Smooth muscle cell (in vitro differentiated cells): Measurements from ENCODE around the gene ATRNL1. TPM values are rescaled to one million over a fixed set of nuclear protein-coding genes. Genes with fewer than 3 reads are reported as not detected.
A peak's percentile ranks its signal among the peaks of the same experiment; 100 is the strongest.

Experiments
- DNase-seq: peaks from one replicate; lab custom pipeline; 2025; ENCODE audit not compliant: unreplicated experiment; lab: John Stamatoyannopoulos, UW
- H2AFZ ChIP-seq: fragments of 200-600 bp; sonication (generic); 2 replicates; pipeline ENCODE4 v1.6.0; 2016; ENCODE audit warnings: antibody characterized with exemption, low read depth, mild to moderate bottlenecking
- H3F3A ChIP-seq: fragments of 200-600 bp; sonication (generic); 2 replicates; pipeline ENCODE4 v1.6.0; 2017; ENCODE audit warnings: antibody characterized with exemption, low read depth
- H3K27ac ChIP-seq: fragments of 200-600 bp; sonication (generic); 2 replicates; pipeline ENCODE4 v1.5.1; 2016; ENCODE audit warnings: low read depth, mild to moderate bottlenecking
- H3K27me3 ChIP-seq: fragments of 200-600 bp; sonication (generic); 2 replicates; pipeline ENCODE4 v1.6.1; 2016; ENCODE audit warnings: low read depth, mild to moderate bottlenecking
- H3K36me3 ChIP-seq: fragments of 200-600 bp; sonication (generic); 2 replicates; pipeline ENCODE4 v1.5.1; 2016; ENCODE audit warnings: low read depth
- H3K4me1 ChIP-seq: fragments of 200-600 bp; sonication (generic); 2 replicates; pipeline ENCODE4 v1.5.1; 2016; ENCODE audit warnings: low read depth
- H3K4me2 ChIP-seq: fragments of 200-600 bp; sonication (generic); 2 replicates; pipeline ENCODE4 v1.6.0; 2016; ENCODE audit warnings: mild to moderate bottlenecking
- H3K4me3 ChIP-seq: fragments of 200-600 bp; sonication (generic); 2 replicates; pipeline ENCODE4 v1.5.1; 2016; ENCODE audit warnings: mild to moderate bottlenecking
- H3K79me2 ChIP-seq: fragments of 200-600 bp; sonication (generic); 2 replicates; pipeline ENCODE4 v1.6.0; 2016; ENCODE audit warnings: low read depth, mild to moderate bottlenecking
- H3K9ac ChIP-seq: fragments of 200-600 bp; sonication (generic); 2 replicates; pipeline ENCODE4 v1.6.0; 2016; ENCODE audit warnings: low read depth
- H3K9me3 ChIP-seq: fragments of 200-600 bp; sonication (generic); replicated peaks from 2 replicates; pipeline ENCODE4 v1.5.1; 2016; ENCODE audit warnings: low read depth
- H4K20me1 ChIP-seq: fragments of 200-600 bp; sonication (generic); 2 replicates; pipeline ENCODE4 v1.6.0; 2016; ENCODE audit warnings: low read depth
- WGBS: methylation state at CpG from one replicate; pipeline ENCODE4 v1.1.7; 2016; ENCODE audit warnings: low lambda C conversion rate; 5-methylcytosine and 5-hydroxymethylcytosine counted together
- polyA plus RNA-seq: library from polyadenylated mRNA; unstranded; fragments of >200 nt; fragmentation: Nextera tagmentation; extraction: Ambion mirVana; gene quantifications from 2 replicates; pipeline ENCODE4 v1.2.1, GENCODE V29; 2016
- total RNA-seq: library from RNA; depleted of rRNA; stranded (reverse); fragments of >200 nt; gene quantifications from 2 replicates; pipeline ENCODE4 v1.2.3, GENCODE V29; 2014
- TF ChIP-seq, protein P1 (sequence below): fragments of 200-600 bp; sonication (generic); IDR thresholded peaks from 2 replicates; pipeline ENCODE4 v1.5.1; 2017; ENCODE audit warnings: borderline replicate concordance, mild to moderate bottlenecking, antibody characterized with exemption; ENCODE audit not compliant: insufficient read depth, poor library complexity, severe bottlenecking

The ATRNL1 gene
- total and polyA plus RNA-seq, 2 experiments from 2014 or later, result 2.7 to 14.9 TPM

DNA sequence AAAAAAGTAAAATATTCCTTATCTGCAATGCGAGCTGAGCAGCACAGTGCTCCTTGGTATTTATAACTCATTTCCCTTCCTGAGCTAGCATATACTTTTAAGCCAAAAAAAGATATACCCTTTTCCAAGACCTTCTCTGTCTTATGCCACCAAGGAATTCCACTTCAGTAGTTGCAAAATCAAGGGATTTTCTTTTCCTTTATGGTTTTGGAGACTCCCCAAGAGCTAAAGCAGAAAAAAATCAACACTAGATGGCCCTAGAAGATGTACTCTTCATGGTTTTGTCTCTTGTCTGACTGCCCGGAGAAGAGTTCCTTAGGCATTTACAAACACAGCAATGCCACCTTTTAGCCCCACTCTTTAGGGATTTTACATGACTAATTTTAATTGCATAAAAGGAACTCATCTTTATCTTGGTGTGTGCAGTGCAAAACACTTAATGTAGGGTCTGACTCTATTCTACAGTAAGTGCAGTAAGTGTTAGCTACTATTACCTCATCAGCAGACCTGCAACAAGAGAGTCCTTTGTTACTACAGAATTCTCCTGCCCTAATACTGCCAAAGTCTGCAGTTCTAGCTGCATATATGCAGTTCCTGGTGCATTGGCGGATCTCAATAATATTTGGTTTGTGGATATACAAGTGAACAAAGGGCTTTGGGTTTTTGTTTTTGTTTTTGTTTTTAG, 736.5 kb downstream of the ATRNL1 start:
- H3K4me2 ChIP-seq, result peak overlapping the region; percentile 30
- WGBS, result 58% methylated on average over 3 of the region's 3 CpGs
- H3K36me3 ChIP-seq, result no peaks in the 10 kb centered on the region
- no peaks in the 10 kb centered on the region for H3K79me2 ChIP-seq
- no peaks in the 10 kb centered on the region for H3K9me3 ChIP-seq
- H3K27me3 ChIP-seq, result no peaks in the 10 kb centered on the region
- no peak overlapping the region for H3K9ac ChIP-seq
- TF ChIP-seq, protein P1, sequence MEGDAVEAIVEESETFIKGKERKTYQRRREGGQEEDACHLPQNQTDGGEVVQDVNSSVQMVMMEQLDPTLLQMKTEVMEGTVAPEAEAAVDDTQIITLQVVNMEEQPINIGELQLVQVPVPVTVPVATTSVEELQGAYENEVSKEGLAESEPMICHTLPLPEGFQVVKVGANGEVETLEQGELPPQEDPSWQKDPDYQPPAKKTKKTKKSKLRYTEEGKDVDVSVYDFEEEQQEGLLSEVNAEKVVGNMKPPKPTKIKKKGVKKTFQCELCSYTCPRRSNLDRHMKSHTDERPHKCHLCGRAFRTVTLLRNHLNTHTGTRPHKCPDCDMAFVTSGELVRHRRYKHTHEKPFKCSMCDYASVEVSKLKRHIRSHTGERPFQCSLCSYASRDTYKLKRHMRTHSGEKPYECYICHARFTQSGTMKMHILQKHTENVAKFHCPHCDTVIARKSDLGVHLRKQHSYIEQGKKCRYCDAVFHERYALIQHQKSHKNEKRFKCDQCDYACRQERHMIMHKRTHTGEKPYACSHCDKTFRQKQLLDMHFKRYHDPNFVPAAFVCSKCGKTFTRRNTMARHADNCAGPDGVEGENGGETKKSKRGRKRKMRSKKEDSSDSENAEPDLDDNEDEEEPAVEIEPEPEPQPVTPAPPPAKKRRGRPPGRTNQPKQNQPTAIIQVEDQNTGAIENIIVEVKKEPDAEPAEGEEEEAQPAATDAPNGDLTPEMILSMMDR, result no peak
- H4K20me1 ChIP-seq, result no peaks in the 10 kb centered on the region
- H2AFZ ChIP-seq, result no peak overlapping the region
- peaks cover 5% of the 10 kb centered on the region for H3F3A ChIP-seq
- H3K27ac ChIP-seq, result no peak overlapping the region
- no peak for DNase-seq
- no peak overlapping the region for H3K4me3 ChIP-seq
- no peaks in the 10 kb centered on the region for H3K4me1 ChIP-seq

DNA sequence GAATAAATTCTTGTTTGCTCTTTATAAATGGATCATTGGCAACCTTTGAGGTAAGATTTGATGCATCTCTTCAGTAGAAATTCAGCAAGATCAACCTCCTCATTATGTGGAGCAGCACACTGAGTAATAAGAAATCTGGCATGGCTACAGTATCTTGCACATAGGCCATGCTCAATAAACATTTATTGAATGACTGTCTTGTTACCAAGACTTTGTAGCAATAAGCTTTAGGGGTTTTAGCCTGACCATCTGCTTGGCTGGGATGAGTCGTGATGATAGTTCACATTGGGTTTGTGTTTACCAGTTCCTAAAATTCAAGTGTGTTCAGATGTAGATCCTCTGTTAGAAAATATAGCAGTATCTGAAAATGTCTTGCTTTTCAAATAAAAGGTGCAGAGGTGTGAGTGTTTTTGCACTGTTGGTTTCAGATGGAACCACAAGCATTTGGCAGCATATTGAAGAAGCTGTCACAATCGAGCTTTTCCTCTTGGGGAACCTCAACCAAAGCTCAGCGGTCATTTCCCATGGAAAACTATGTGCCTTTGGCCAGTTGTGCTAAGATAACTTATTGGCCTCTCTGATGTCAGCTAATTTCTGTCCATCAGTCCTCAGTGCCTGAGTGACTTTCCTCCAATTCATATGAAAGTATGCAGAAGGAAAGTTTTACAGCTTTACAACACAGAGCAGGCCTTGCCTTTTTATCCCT, 737.3 kb downstream of the ATRNL1 start:
- Histone ChIP-seq H3K4me3 (no peak overlapping the region), H3K4me2 (no peak overlapping the region), H2AFZ (no peak overlapping the region), H3K27me3 (no peaks in the 10 kb centered on the region), H3K9me3 (no peaks in the 10 kb centered on the region), H3K36me3 (no peaks in the 10 kb centered on the region), H3K9ac (no peak overlapping the region), H3F3A (peaks cover 5% of the 10 kb centered on the region), H4K20me1 (no peaks in the 10 kb centered on the region), H3K4me1 (no peaks in the 10 kb centered on the region), H3K27ac (no peak overlapping the region), H3K79me2 (no peaks in the 10 kb centered on the region)
- no peak for DNase-seq
- TF ChIP-seq, protein P1, result no peak
- WGBS, result 73% methylated on average over 3 of the region's 3 CpGs

DNA sequence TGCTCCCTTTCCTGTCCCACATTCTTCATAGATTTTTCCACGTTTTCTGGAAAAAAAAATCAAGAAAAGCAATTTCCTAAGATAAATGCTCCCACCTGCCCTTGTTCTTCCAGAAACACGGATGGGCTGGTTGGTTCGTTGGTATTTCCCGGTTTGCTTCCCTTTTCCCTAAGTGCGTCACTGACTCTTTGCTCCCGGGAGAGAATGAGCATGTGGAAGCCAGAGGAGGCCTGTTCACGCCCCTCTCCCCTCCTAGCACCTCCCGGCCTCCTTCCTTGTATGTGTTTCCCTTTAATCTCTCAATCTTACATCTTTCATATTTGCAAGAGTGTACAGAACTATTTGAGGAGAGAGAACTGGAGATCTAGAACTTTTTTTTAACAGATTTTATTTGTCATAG, 737.9 kb downstream of the ATRNL1 start:
- DNase-seq, result no peak
- WGBS, result 86% methylated on average over 8 of the region's 8 CpGs
- Histone ChIP-seq H3K9me3 (no peaks in the 10 kb centered on the region), H3K27me3 (no peaks in the 10 kb centered on the region), H3K36me3 (no peaks in the 10 kb centered on the region), H3K79me2 (no peaks in the 10 kb centered on the region), H4K20me1 (no peaks in the 10 kb centered on the region), H3F3A (peaks cover 5% of the 10 kb centered on the region), H3K4me2 (no peak overlapping the region), H3K4me1 (no peaks in the 10 kb centered on the region), H3K27ac (no peak overlapping the region), H2AFZ (no peak overlapping the region), H3K4me3 (no peak overlapping the region), H3K9ac (no peak overlapping the region)
- TF ChIP-seq, protein P1, result no peak
